ENCODE data around the gene PDE8B.

The PDE8B gene

GRCh38 chr5:77402796-77403195 lies 192.3 kb downstream of the PDE8B start:
- Histone ChIP-seq H3K4me3 (ENCODE audit: low read depth, low read length, poor library complexity, severe bottlenecking) (no peak overlapping the region), H3F3A (ENCODE audit: insufficient read depth, low read length) (no peaks in the 10 kb centered on the region), H3K27me3 (ENCODE audit: insufficient read depth, low read length) (no peaks in the 10 kb centered on the region), H3K36me3 (ENCODE audit: insufficient read depth, low read length) (no peaks in the 10 kb centered on the region), H2AFZ (ENCODE audit: low read length) (no peak overlapping the region), H3K9me2 (ENCODE audit: low read depth, low read length) (no peaks in the 10 kb centered on the region), H3K27ac (ENCODE audit: low read depth, low read length, poor library complexity, severe bottlenecking) (no peak overlapping the region), H3K9me3 (ENCODE audit: low read length) (no peaks in the 10 kb centered on the region), H4K20me1 (ENCODE audit: insufficient read depth, low read length) (no peaks in the 10 kb centered on the region), H3K9ac (ENCODE audit: low read length) (no peak overlapping the region), H3K79me2 (ENCODE audit: insufficient read depth, low read length) (no peaks in the 10 kb centered on the region), H3K4me1 (ENCODE audit: insufficient read depth, low read length, severe bottlenecking) (no peaks in the 10 kb centered on the region), H3K4me2 (ENCODE audit: low read length) (no peak overlapping the region)
- TF ChIP-seq EZH2 (IDR thresholded peaks at IDR 0.05; ENCODE audit: borderline replicate concordance, low read length), result no peak
- no peak for TF ChIP-seq CTCF (IDR thresholded peaks at IDR 0.05; ENCODE audit: low read length)

GRCh38 chr5:77407152-77407551 lies 196.7 kb downstream of the PDE8B start:
- H3K27me3 ChIP-seq (ENCODE audit: insufficient read depth, low read length), result 0 out of 2 replicates have a peak, but pooled peaks cover 4% of the 10 kb centered on the region
- H4K20me1 ChIP-seq (ENCODE audit: insufficient read depth, low read length), result no peaks in the 10 kb centered on the region
- H3K9me3 ChIP-seq (ENCODE audit: low read length), result no peaks in the 10 kb centered on the region
- H3K4me3 ChIP-seq (ENCODE audit: low read depth, low read length, poor library complexity, severe bottlenecking), result no peak overlapping the region
- TF ChIP-seq CTCF (IDR thresholded peaks at IDR 0.05; ENCODE audit: low read length) (no peak), EZH2 (IDR thresholded peaks at IDR 0.05; ENCODE audit: borderline replicate concordance, low read length) (no peak)
- no peak overlapping the region for H3K4me2 ChIP-seq (ENCODE audit: low read length)
- no peaks in the 10 kb centered on the region for H3K4me1 ChIP-seq (ENCODE audit: insufficient read depth, low read length, severe bottlenecking)
- no peaks in the 10 kb centered on the region for H3K36me3 ChIP-seq (ENCODE audit: insufficient read depth, low read length)
- H3K79me2 ChIP-seq (ENCODE audit: insufficient read depth, low read length), result no peaks in the 10 kb centered on the region
- H3K9me2 ChIP-seq (ENCODE audit: low read depth, low read length), result no peaks in the 10 kb centered on the region
- H2AFZ ChIP-seq (ENCODE audit: low read length), result no peak overlapping the region
- H3F3A ChIP-seq (ENCODE audit: insufficient read depth, low read length), result no peaks in the 10 kb centered on the region
- H3K9ac ChIP-seq (ENCODE audit: low read length), result no peak overlapping the region
- H3K27ac ChIP-seq (ENCODE audit: low read depth, low read length, poor library complexity, severe bottlenecking), result no peak overlapping the region

GRCh38 chr5:77409870-77410621 lies 199.6 kb downstream of the PDE8B start:
- Histone ChIP-seq H3K4me2 (ENCODE audit: low read length) (no peak overlapping the region), H3K79me2 (ENCODE audit: insufficient read depth, low read length) (no peaks in the 10 kb centered on the region), H3K27me3 (ENCODE audit: insufficient read depth, low read length) (0 out of 2 replicates have a peak, but pooled peaks cover 4% of the 10 kb centered on the region), H3K36me3 (ENCODE audit: insufficient read depth, low read length) (no peaks in the 10 kb centered on the region), H3F3A (ENCODE audit: insufficient read depth, low read length) (no peaks in the 10 kb centered on the region), H3K4me3 (ENCODE audit: low read depth, low read length, poor library complexity, severe bottlenecking) (no peak overlapping the region), H3K27ac (ENCODE audit: low read depth, low read length, poor library complexity, severe bottlenecking) (no peak overlapping the region), H2AFZ (ENCODE audit: low read length) (no peak overlapping the region), H3K9ac (ENCODE audit: low read length) (no peak overlapping the region), H3K9me3 (ENCODE audit: low read length) (no peaks in the 10 kb centered on the region), H3K9me2 (ENCODE audit: low read depth, low read length) (no peaks in the 10 kb centered on the region), H4K20me1 (ENCODE audit: insufficient read depth, low read length) (no peaks in the 10 kb centered on the region), H3K4me1 (ENCODE audit: insufficient read depth, low read length, severe bottlenecking) (no peaks in the 10 kb centered on the region)
- TF ChIP-seq EZH2 (IDR thresholded peaks at IDR 0.05; ENCODE audit: borderline replicate concordance, low read length) (no peak), CTCF (IDR thresholded peaks at IDR 0.05; ENCODE audit: low read length) (no peak)
